Measurements from ENCODE around the gene TMEM178B.
"Not testable (repeated sequence)": the region's sequence is repeated elsewhere in the genome, so short reads cannot be mapped to it uniquely, and the experiment has no call there.

The TMEM178B gene

DNA sequence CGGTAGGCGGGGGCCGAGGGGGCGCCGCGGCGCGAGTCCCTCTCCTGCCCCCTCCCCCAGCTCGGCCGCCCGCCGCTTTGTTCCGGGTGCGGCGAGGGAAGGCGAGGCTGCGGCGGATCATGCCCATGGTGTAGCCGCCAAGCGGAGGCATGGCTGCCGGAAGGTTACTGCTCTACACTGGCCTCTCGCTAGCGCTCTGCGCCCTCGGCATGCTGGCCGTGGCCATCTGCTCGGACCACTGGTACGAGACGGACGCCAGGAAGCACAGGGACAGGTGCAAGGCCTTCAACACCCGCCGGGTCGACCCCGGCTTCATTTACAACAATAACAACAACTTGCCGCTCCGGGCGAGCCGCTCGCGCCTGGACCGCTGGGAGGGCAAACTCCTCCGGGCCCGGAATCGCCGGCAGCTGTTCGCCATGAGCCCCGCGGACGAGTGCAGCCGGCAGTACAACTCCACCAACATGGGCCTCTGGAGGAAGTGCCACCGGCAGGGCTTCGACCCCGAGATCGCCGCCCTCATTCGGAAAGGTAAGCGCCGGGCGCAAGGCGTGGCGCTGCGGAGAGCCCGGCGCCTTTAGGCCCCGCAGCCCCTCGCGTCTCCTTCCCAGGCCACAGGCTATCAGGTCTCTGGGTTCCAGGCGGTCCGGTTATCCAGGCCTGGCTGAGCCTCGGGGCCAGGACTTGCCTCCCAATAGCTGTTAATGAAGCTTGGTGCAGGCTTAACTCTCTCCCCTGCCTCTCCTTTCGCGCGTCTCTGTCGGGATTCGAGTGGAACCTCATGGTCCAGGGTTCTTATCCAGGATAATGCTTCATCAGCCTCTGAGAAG lies 513 bp downstream of the TMEM178B start:
- peak; percentile 18 to 32 for DNase-seq

DNA sequence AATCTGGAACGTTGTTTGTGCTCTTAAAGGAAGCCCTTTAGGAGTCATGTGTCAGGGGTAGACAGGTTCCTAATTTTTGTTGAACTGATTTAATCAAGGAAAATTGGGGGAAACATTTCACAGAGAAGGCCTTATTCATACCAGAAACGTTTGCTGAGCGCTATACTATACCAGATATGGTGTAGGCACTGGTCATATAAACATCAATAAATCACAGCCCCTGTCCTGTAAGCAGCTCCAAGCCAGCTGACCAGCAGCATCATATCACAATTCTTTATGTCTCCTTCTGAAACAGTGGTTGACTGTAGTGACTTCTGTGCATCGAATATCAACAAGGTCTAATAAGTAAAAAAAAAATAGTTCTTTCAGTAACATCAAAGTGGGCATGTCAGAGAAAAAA lies 1.1 kb downstream of the TMEM178B start:
- no peak for DNase-seq

GRCh38 chr7:141076377-141076776 lies 2.5 kb downstream of the TMEM178B start:
- DNase-seq = no peak

DNA sequence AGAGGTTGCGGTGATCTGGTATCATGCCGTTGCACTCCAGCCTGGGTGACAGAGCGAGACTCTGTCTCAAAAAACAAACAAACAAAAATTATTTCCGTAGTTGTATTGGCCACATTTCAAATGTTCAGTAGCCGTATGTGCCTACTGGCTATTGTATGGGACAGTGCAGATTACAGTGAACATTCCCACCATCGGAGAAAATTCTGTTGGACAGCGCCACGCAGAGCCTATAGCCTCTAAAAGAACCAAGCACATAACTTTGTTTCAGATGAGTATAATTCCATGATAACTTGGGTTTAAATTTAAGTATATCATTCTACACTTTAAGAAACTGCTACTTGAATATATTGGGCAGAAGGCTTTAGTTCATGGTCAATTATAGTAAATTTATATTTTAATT lies 5.4 kb downstream of the TMEM178B start:
- no peak for DNase-seq

DNA sequence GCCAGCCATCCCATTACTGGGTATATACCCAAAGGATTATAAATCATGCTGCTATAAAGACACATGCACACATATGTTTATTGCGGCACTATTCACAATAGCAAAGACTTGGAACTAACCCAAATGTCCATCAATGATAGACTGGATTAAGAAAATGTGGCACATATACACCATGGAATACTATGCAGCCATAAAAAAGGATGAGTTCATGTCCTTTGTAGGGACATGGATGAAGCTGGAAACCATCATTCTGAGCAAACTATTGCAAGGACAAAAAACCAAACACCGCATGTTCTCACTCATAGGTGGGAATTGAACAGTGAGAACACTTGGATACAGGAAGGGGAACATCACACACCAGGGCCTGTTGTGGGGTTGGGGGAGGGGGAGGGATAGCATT lies 15.6 kb downstream of the TMEM178B start:
- DNase-seq = not testable (repeated sequence)

DNA sequence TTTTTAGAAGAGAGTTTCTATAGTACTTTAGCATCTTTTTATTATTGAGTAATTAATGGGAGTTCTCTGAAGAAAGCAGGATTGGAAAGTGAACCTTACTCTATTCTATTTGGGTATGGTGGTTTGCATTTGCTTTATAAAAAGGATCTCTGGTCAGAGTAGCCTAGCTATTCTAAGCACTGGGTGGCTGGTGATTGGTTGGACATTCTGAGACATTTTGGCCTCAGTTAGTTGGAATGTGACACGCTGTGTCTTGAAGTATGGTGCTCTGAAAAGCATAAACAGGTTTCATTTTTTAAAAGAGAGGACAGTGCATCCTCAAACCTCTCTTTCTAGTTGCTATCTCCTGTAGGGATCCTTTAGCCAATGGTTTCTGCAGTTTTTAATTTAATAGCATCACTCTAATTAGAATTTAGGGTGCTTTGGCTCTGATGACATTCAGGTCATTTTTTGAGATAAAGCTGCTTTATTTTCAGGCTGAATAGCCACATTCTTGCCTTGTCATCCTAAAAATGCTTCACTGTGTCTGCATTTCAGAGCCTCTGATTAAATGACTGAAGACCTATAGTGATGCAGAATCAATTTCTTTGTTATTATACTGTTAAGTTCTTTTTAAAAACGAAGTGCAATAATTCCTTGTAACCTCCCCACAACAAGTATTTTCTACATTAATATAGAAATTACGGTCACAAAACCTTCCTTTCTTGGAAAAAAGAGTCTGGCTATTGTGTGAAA lies 20.6 kb downstream of the TMEM178B start:
- DNase-seq = no peak

- DNase-seq = no peak
These were observed 23.6 kb downstream of the TMEM178B start for GRCh38 chr7:141097430-141097829.

- DNase-seq = no peak
These were observed 28.6 kb downstream of the TMEM178B start for GRCh38 chr7:141102436-141102835.

- DNase-seq = no peak
These were observed 30.1 kb downstream of the TMEM178B start for GRCh38 chr7:141103847-141104429.

GRCh38 chr7:141113131-141113530 lies 39.3 kb downstream of the TMEM178B start:
- no peak for DNase-seq

DNA sequence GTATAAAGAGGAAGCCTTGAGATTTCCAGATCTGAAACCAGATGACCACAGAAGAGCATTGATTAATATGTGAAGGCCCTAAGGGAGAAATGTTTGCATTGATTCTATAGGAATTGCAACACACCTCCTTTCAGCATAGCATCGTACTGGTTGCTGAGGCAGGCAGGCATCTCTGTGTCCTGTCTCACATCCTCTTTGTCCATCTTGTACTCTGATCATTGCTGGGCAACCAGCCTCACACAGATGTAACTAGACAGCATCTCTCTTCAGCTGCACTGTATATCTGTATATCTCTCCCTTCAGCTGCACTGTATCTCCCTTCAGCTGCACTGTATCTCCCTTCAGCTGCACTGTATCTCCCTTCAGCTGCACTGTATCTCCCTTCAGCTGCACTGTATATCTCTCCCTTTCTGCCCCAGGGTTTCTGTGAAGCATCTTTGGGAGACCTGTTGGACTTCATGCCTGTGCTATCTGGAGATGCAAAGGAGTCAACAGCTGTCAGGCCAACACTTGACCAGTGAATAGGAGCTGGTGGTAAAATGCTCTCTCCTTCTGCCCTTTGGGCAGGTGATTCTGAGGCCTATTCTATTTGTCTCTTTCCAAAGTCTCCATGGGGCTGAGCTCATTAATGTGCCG lies 40.3 kb downstream of the TMEM178B start:
- no peak for DNase-seq

- DNase-seq = no peak
These were observed 42.1 kb downstream of the TMEM178B start for GRCh38 chr7:141115965-141116364.

- not testable (repeated sequence) for DNase-seq
These were observed 42.8 kb downstream of the TMEM178B start for GRCh38 chr7:141116661-141117060.

DNA sequence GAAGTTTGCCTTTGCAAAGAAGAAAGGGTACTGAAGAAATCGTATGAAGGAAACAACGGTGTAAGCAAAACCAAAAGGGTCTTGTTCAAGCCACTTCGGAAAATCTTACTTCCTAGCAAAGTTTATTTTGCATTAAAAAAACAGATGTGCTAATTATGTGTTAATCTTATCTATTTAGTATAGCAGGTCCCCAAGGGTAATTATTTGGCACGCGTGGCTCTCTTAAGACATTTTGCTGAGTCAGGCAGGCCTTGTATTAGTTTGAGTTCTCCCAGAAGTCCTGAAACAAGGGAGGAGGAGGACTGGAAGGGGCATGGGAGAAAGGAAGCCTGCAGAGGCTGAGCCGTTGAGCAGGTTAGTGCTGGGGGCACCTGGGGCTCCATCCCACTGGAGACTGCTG lies 44.9 kb downstream of the TMEM178B start:
- no peak for DNase-seq

DNA sequence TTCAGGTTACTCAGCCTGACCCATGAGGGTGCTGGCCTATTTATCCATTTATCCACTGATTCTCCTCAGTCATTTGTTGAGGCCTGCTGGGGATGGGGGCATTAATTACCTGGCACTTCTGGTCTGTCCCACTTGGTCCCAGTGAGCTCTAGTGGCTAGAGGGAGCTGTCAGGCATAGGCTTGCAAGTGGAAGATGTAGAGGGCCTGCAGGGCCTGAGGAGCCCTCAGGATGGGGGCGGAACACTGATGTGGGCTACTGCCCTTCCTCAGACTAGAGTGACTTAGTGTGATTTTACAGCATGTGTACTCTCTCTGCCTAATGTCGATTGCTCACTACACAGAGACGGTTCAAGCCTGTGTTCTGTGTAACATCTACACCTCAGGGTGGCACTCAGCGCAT lies 45.3 kb downstream of the TMEM178B start:
- DNase-seq = no peak

DNA sequence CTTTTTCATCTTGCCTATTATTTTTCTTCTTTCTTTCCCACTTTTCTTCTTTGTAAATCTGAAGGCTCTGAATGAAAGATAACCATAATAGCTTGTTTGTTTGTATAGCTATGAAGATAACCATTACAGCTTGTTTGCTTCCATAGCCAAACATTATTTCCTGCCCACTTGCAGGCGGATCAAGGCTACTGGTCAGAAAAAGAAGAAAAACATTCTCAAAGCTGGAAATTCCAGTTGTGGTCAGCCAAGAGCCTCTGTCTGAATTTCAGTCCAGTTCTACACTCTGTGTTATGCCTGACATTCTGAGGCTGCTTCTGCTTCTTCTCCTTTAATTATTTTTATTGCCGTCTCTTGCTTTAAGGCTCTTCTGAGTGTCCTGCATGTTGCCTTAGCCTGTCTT lies 48.9 kb downstream of the TMEM178B start:
- no peak for DNase-seq

GRCh38 chr7:141123522-141123921 lies 49.7 kb downstream of the TMEM178B start:
- no peak for DNase-seq

DNA sequence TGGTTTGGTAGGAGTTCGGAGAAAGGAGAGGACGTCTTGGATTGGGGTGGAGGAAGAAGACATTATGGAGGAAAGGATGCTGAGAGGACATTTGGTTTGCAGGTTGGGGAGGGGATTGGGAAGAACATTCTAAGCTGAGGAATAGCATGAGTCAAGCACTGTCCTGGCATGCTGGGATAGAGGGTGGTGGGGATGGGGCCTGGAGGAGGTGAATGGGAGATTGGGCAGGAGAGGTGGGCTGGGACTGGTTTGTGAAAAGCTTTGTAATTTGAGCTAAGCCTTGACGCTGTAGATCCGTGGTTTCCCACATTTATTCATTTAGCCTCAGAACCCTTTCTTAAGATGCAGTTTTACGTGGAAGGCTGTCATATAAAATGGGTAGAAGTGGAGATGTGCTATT lies 52.2 kb downstream of the TMEM178B start:
- DNase-seq = no peak

DNA sequence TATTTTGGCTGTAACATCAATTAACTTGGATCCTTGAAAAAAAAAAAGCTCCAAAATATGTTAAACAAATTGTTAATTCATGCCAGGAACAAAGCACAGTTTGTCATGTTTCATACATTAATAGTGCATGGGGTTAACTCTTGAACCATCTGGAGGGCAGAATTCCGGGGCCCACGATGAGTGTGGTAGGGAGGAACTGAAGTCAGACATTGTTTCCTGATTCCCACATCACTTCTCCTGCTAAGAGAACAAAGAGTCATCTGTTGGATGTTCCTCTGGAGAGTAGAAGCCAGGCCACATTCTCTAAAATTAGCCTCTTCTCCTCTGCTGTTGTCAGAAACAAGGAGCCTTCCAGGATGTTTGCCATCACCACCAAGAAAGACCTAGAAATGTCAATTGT lies 54.6 kb downstream of the TMEM178B start:
- no peak for DNase-seq

- DNase-seq = no peak
These were observed 55.1 kb downstream of the TMEM178B start for GRCh38 chr7:141128931-141129330.

DNA sequence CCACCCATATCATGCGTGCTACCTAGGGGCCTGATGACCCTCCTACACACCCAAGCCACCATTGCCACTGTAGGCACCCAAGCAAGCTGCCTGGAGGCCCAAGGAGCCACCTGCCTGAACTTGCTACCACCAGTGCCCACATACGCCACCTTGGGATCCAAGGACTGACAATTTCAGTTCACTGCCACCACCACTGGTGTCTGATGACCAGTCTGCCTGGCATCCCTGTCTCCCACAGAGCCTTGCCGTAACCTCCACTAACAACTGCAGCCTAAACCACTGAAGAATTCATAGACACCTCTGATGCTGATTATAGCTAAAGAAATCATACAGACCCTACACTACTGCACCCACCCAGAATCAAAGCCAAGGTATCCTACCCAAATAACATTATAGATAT lies 58.8 kb downstream of the TMEM178B start:
- DNase-seq = no peak

- no peak for DNase-seq
These were observed 59.8 kb downstream of the TMEM178B start for GRCh38 chr7:141133646-141134045.

GRCh38 chr7:141142058-141142457 lies 68.2 kb downstream of the TMEM178B start:
- no peak for DNase-seq
